Sigmoid colon (tissue), 7 donors: ENCODE measurements around the gene RFX4. TPM values are rescaled to one million over a fixed set of nuclear protein-coding genes. Genes with fewer than 3 reads are reported as not detected.

Experiments used
- DNase-seq: peaks from one replicate; pipeline ENCODE4 v3.0.0-alpha.2; 2019
- H3K27ac ChIP-seq, 4 donors: fragments of 200-600 bp; sonication (generic); one replicate each; pipeline ENCODE4 v1.5.1; 2016 to 2019; ENCODE audit warnings: mild to moderate bottlenecking in 1 of 4
- H3K27me3 ChIP-seq, 3 donors: fragments of 200-600 bp; sonication (generic); one replicate each; pipeline ENCODE4 v1.5.1; 2019; ENCODE audit warnings: mild to moderate bottlenecking in 1 of 3
- H3K36me3 ChIP-seq, 4 donors: fragments of 200-600 bp; sonication (generic); one replicate each; pipeline ENCODE4 v1.5.1; 2016 to 2019
- H3K4me1 ChIP-seq, 4 donors: fragments of 200-600 bp; sonication (generic); one replicate each; pipeline ENCODE4 v1.5.1; 2017 to 2019
- H3K4me3 ChIP-seq, 4 donors: fragments of 200-600 bp; sonication (generic); one replicate each; pipeline ENCODE4 v1.5.1; 2017 to 2019; ENCODE audit warnings: mild to moderate bottlenecking in 2 of 4, moderate library complexity in 1 of 4
- H3K9me3 ChIP-seq, 4 donors: fragments of 200-600 bp in 3 of 4; sonication (generic) in 3 of 4; one replicate each; pipeline versions ENCODE4 v1.5.1 to v1.6.1; 2013 to 2019
- CTCF ChIP-seq, 4 experiments: fragments of 450-650 bp in 3 of 4; fragments of 200-600 bp in 1 of 4; IDR thresholded peaks; one replicate each; pipeline ENCODE4 v1.5.1; 2016 to 2019; ENCODE audit warnings: antibody characterized with exemption in 4 of 4, mild to moderate bottlenecking in 3 of 4, moderate library complexity in 2 of 4
- EP300 ChIP-seq, 4 donors: sonication (generic); formaldehyde crosslinking; IDR thresholded peaks; one replicate each; pipeline ENCODE4 v1.6.1; 2017; ENCODE audit warnings: antibody characterized with exemption in 4 of 4
- POLR2A ChIP-seq, 2 donors: fragments of 450-650 bp; IDR thresholded peaks; one replicate each; pipeline ENCODE4 v1.6.1; 2016; ENCODE audit warnings: antibody characterized with exemption in 2 of 2, mild to moderate bottlenecking in 2 of 2, moderate library complexity in 2 of 2
- POLR2AphosphoS5 ChIP-seq, 4 donors: sonication (generic); formaldehyde crosslinking; IDR thresholded peaks; one replicate each; pipeline ENCODE4 v1.6.1; 2017; ENCODE audit warnings: antibody characterized with exemption in 4 of 4
- WGBS, 2 donors: extraction: QIAGEN DNeasy Blood & Tissue Kit; methylation state at CpG; one replicate each; pipeline ENCODE4 v1.1.7; 2013; 5-methylcytosine and 5-hydroxymethylcytosine counted together
- intact Hi-C: fragments of 100-400 bp; cut with DNase I; formaldehyde crosslinking; loops from one replicate; pipeline ENCODE4 v1.15.1; 2023
- polyA plus RNA-seq, 3 donors: library from polyadenylated mRNA; stranded (reverse); fragments of 200-250 nt; gene quantifications; one replicate each; pipeline ENCODE4 v1.2.3, GENCODE V29; 2013
- total RNA-seq, 4 donors: library from RNA; depleted of rRNA; stranded (reverse); fragments of >200 nt; gene quantifications; one replicate each; pipeline ENCODE4 v1.1.0, GENCODE V29; 2016
- donor health status: healthy with polysubstance abuse.
- donor health status: Bipolar disorder and iron deficiency.
- donor health status: healthy.

RFX4 gene
- total and polyA plus RNA-seq, 7 donors, result 0.01 TPM; not detected in 6

DNA sequence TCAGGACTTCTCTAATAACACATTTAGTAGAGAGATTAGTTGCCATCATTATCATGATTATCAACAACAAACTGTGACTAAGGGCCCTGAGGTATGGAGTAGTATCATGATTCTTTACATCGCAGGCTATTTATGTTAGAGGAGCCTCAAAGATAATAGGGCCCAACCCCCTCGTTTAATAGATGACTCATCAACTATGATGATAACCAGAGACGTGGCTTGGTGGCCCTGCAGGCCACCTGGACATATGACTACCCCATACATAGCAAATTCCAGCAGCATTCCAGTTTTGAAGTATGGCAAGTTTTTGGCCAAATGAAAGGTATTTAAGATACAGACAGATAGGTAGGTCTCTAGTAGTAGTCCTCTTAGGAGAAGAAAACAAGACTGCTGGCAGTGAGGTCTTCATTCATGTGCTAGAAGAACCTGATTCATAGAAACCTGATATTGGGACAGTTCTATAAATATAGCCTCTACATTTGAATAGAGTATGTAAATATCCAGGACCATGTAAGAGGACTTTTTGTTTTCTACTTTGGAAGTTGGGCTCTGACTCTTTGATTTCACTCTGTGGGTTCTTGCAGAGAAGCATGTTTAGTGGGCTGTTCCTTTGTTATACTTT is 197.3 kb downstream of the RFX4 start:
- no peak for DNase-seq
- WGBS, 2 donors, result 31 to 58% methylated on average over 3 of the region's 3 CpGs
- TF ChIP-seq POLR2AphosphoS5 (IDR thresholded peaks at IDR 0.05) (no peak), CTCF (IDR thresholded peaks at IDR 0.05) (no peak), POLR2A (IDR thresholded peaks at IDR 0.05) (no peak), EP300 (IDR thresholded peaks at IDR 0.05) (no peak)

GRCh38 chr12:106782619-106783018 is 199.8 kb downstream of the RFX4 start:
- H3K27me3 ChIP-seq, result no peaks in the 10 kb centered on the region
- no peak overlapping the region for H3K27ac ChIP-seq
- 71 to 82% methylated on average over 1 of the region's 1 CpG for WGBS, 2 donors
- H3K9me3 ChIP-seq, result no peaks in the 10 kb centered on the region
- no peak for DNase-seq
- intact Hi-C loops, result no loop called here
- TF ChIP-seq CTCF (IDR thresholded peaks at IDR 0.05) (no peak), POLR2AphosphoS5 (IDR thresholded peaks at IDR 0.05) (no peak), EP300 (IDR thresholded peaks at IDR 0.05) (no peak), POLR2A (IDR thresholded peaks at IDR 0.05) (no peak)
- no peak overlapping the region for H3K4me3 ChIP-seq
- peaks cover 0 to 20% (median 0%) of the 10 kb centered on the region in 4 donors for H3K36me3 ChIP-seq
- peaks cover 0 to 16% (median 5%) of the 10 kb centered on the region in 4 donors for H3K4me1 ChIP-seq

More for the DNA sequence above, 197.3 kb downstream of the RFX4 start:
- no peaks in the 10 kb centered on the region for H3K27me3 ChIP-seq
- no peak overlapping the region for H3K4me3 ChIP-seq
- peaks cover 0 to 31% (median 14%) of the 10 kb centered on the region in 4 donors for H3K4me1 ChIP-seq
- peaks cover 0 to 11% (median 0%) of the 10 kb centered on the region in 4 donors for H3K36me3 ChIP-seq
- no peak overlapping the region for H3K27ac ChIP-seq
- intact Hi-C loops, result no loop called here
- no peaks in the 10 kb centered on the region for H3K9me3 ChIP-seq

DNA sequence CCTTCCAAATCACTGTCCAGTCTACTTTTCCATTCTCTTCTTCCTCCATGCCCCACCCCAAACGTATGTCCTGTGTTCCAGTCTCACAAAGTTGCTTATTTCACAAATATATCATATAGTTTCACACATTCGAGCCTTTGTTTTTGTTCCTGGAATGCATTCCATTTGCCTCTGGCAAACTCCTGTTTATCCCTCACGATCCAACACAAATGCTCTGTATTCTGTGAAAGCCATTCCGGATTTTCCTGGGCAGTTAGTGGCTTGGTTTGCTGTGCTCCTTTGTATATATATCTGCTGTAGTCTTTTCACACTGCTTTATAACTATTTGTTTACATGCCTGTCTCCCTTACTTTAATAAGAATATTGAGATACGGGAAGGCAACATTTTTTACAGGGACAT is 200.7 kb downstream of the RFX4 start:
- Histone ChIP-seq H3K4me3 (no peak overlapping the region), H3K27me3 (no peaks in the 10 kb centered on the region), H3K36me3 (peaks cover 0 to 24% (median 0%) of the 10 kb centered on the region in 4 donors), H3K4me1 (peaks cover 0 to 16% (median 5%) of the 10 kb centered on the region in 4 donors), H3K27ac (no peak overlapping the region), H3K9me3 (no peaks in the 10 kb centered on the region)
- TF ChIP-seq POLR2AphosphoS5 (IDR thresholded peaks at IDR 0.05) (no peak), CTCF (IDR thresholded peaks at IDR 0.05) (no peak), EP300 (IDR thresholded peaks at IDR 0.05) (no peak), POLR2A (IDR thresholded peaks at IDR 0.05) (no peak)
- 77 to 90% methylated on average over 5 of the region's 5 CpGs for WGBS, 2 donors
- intact Hi-C loops, result no loop called here
- DNase-seq, result no peak

GRCh38 chr12:106790020-106790419 is 207.2 kb downstream of the RFX4 start:
- DNase-seq, result no peak

More at GRCh38 chr12:106790020-106790419, 207.2 kb downstream of the RFX4 start:
- Histone ChIP-seq H3K4me1 (no peaks in the 10 kb centered on the region), H3K27me3 (no peaks in the 10 kb centered on the region), H3K27ac (no peak overlapping the region), H3K4me3 (no peak overlapping the region), H3K9me3 (no peaks in the 10 kb centered on the region), H3K36me3 (peaks cover 0 to 31% (median 0%) of the 10 kb centered on the region in 4 donors)
- 46 to 82% methylated on average over 2 of the region's 2 CpGs for WGBS, 2 donors
- intact Hi-C loops, result no loop called here
- no peak for TF ChIP-seq EP300 (IDR thresholded peaks at IDR 0.05)
- TF ChIP-seq POLR2A (IDR thresholded peaks at IDR 0.05), result no peak
- TF ChIP-seq CTCF (IDR thresholded peaks at IDR 0.05), result no peak
- no peak for TF ChIP-seq POLR2AphosphoS5 (IDR thresholded peaks at IDR 0.05)
